ENCODE data around the gene CLCA2. TPM values are rescaled to one million over a fixed set of nuclear protein-coding genes. Genes with fewer than 3 reads are reported as not detected.

Gene CLCA2
- total and polyA plus RNA-seq, 2 experiments from 2014 or later = 0.34 TPM; not detected in 1

DNA sequence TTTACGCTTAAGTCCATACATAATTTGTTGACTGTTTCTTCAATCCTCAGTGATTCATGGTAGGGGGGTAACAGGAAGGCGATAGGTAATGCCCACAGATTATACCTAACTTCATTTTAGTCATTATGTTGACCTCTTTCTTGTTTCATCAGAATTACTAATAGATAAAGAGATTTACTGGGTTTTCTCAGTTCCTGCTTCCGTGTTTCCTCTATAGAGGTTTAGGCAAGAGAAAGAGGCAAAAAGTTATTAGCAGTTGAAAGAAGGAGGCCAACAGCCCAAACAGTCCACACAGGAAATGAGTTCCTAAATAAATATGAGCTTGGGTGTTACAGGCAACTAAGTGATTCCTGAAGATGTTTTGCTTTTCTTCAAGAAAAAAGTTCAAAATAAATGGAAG lies 26.9 kb downstream of the CLCA2 start:
- TF ChIP-seq EZH2 (IDR thresholded peaks at IDR 0.05; ENCODE audit: borderline replicate concordance) (no peak), EZH2phosphoT487 (IDR thresholded peaks at IDR 0.05; ENCODE audit: low read depth, severe bottlenecking, unreplicated experiment) (no peak)
- TF ChIP-seq, protein P1, sequence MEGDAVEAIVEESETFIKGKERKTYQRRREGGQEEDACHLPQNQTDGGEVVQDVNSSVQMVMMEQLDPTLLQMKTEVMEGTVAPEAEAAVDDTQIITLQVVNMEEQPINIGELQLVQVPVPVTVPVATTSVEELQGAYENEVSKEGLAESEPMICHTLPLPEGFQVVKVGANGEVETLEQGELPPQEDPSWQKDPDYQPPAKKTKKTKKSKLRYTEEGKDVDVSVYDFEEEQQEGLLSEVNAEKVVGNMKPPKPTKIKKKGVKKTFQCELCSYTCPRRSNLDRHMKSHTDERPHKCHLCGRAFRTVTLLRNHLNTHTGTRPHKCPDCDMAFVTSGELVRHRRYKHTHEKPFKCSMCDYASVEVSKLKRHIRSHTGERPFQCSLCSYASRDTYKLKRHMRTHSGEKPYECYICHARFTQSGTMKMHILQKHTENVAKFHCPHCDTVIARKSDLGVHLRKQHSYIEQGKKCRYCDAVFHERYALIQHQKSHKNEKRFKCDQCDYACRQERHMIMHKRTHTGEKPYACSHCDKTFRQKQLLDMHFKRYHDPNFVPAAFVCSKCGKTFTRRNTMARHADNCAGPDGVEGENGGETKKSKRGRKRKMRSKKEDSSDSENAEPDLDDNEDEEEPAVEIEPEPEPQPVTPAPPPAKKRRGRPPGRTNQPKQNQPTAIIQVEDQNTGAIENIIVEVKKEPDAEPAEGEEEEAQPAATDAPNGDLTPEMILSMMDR (IDR thresholded peaks at IDR 0.05; ENCODE audit: poor library complexity) = no peak
- 61% methylated on average over 3 of the region's 3 CpGs for WGBS (ENCODE audit: low lambda C conversion rate, missing lambda C conversion rate)
- H3K9me3 ChIP-seq (ENCODE audit: low read depth) = no peaks in the 10 kb centered on the region
- no peak overlapping the region for H3K27ac ChIP-seq
- H3K9me2 ChIP-seq (replicated peaks; ENCODE audit: insufficient read depth) = no peaks in the 10 kb centered on the region
- H3K27me3 ChIP-seq = no peaks in the 10 kb centered on the region
- no peak overlapping the region for H3K4me2 ChIP-seq
- no peaks in the 10 kb centered on the region for H3K4me1 ChIP-seq (ENCODE audit: insufficient read depth)
- H3K79me2 ChIP-seq = no peaks in the 10 kb centered on the region
- H3K4me3 ChIP-seq = no peak overlapping the region
- H4K20me1 ChIP-seq (ENCODE audit: insufficient read depth, poor library complexity, severe bottlenecking) = no peaks in the 10 kb centered on the region
- no peak for DNase-seq (ENCODE audit: low spot score)
- no peak overlapping the region for H2AFZ ChIP-seq
- H3K36me3 ChIP-seq (replicated peaks; ENCODE audit: insufficient read depth, low read depth) = no peaks in the 10 kb centered on the region

DNA sequence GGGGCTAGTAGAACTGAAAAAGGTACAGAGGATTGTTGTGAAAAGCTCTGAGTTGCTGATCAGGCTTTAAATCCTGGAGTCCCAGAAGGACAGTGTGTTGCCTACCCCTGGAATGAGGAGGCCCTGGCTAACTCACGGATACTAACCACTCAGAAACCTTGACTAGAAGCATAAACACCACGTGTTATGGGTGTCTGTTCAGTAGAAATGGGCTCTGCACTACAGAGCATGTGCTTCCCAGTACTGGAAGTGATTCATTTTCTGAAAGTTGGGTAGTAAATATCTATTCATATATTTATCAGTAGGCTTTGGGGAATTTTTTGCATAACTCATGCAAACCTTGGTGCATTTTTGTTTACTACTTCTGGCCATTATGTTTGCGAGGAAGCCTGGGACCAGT lies 29.7 kb downstream of the CLCA2 start:
- no peak for DNase-seq (ENCODE audit: low spot score)
- no peaks in the 10 kb centered on the region for H3K27me3 ChIP-seq
- H3K36me3 ChIP-seq (replicated peaks; ENCODE audit: insufficient read depth, low read depth) = no peaks in the 10 kb centered on the region
- no peaks in the 10 kb centered on the region for H3K79me2 ChIP-seq
- H3K27ac ChIP-seq = no peak overlapping the region
- no peaks in the 10 kb centered on the region for H3K9me2 ChIP-seq (replicated peaks; ENCODE audit: insufficient read depth)
- H3K4me2 ChIP-seq = no peak overlapping the region
- H2AFZ ChIP-seq = no peak overlapping the region
- H3K4me1 ChIP-seq (ENCODE audit: insufficient read depth) = no peaks in the 10 kb centered on the region
- no peaks in the 10 kb centered on the region for H3K9me3 ChIP-seq (ENCODE audit: low read depth)
- H4K20me1 ChIP-seq (ENCODE audit: insufficient read depth, poor library complexity, severe bottlenecking) = no peaks in the 10 kb centered on the region
- no peak overlapping the region for H3K4me3 ChIP-seq
- TF ChIP-seq EZH2phosphoT487 (IDR thresholded peaks at IDR 0.05; ENCODE audit: low read depth, severe bottlenecking, unreplicated experiment) (no peak), EZH2 (IDR thresholded peaks at IDR 0.05; ENCODE audit: borderline replicate concordance) (no peak)
- TF ChIP-seq, protein P1 (IDR thresholded peaks at IDR 0.05; ENCODE audit: poor library complexity) = no peak
- WGBS (ENCODE audit: low lambda C conversion rate, missing lambda C conversion rate) = 76% methylated on average over 3 of the region's 3 CpGs

DNA sequence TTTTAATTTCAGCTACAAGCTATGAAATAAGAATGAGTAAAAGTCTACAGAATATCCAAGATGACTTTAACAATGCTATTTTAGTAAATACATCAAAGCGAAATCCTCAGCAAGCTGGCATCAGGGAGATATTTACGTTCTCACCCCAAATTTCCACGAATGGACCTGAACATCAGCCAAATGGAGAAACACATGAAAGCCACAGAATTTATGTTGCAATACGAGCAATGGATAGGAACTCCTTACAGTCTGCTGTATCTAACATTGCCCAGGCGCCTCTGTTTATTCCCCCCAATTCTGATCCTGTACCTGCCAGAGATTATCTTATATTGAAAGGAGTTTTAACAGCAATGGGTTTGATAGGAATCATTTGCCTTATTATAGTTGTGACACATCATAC lies 31.1 kb downstream of the CLCA2 start:
- WGBS (ENCODE audit: low lambda C conversion rate, missing lambda C conversion rate) = 92% methylated on average over 5 of the region's 5 CpGs
- Histone ChIP-seq H3K79me2 (no peaks in the 10 kb centered on the region), H3K4me3 (no peak overlapping the region), H3K27ac (no peak overlapping the region), H4K20me1 (ENCODE audit: insufficient read depth, poor library complexity, severe bottlenecking) (no peaks in the 10 kb centered on the region), H3K4me1 (ENCODE audit: insufficient read depth) (no peaks in the 10 kb centered on the region), H3K9me2 (replicated peaks; ENCODE audit: insufficient read depth) (no peaks in the 10 kb centered on the region), H3K27me3 (no peaks in the 10 kb centered on the region), H3K4me2 (no peak overlapping the region), H2AFZ (no peak overlapping the region), H3K36me3 (replicated peaks; ENCODE audit: insufficient read depth, low read depth) (no peaks in the 10 kb centered on the region), H3K9me3 (ENCODE audit: low read depth) (no peaks in the 10 kb centered on the region)
- no peak for DNase-seq (ENCODE audit: low spot score)
- TF ChIP-seq, protein P1 (IDR thresholded peaks at IDR 0.05; ENCODE audit: poor library complexity) = no peak
- no peak for TF ChIP-seq EZH2 (IDR thresholded peaks at IDR 0.05; ENCODE audit: borderline replicate concordance)
- TF ChIP-seq EZH2phosphoT487 (IDR thresholded peaks at IDR 0.05; ENCODE audit: low read depth, severe bottlenecking, unreplicated experiment) = no peak

DNA sequence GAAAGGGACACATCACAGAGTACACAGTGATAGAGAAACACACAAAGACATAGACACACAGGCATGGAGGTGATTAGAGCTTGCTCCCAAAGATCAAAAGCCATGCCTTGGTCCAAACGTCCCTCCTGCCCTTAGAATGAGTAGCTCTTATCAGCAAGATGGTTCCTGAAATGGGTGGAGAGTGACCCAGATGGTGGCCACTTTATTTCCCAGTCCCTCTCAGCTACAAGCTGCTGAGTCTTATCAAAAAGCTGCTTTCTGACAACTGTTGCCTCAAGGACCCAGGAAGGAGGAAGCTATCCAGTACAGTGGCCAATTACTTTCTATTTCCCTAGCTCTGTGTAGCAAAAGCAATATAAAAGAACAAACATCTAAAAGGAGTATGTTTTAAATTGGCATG lies 37.0 kb downstream of the CLCA2 start:
- H3K79me2 ChIP-seq = no peaks in the 10 kb centered on the region

More for the DNA sequence above, 37.0 kb downstream of the CLCA2 start:
- no peaks in the 10 kb centered on the region for H4K20me1 ChIP-seq (ENCODE audit: insufficient read depth, poor library complexity, severe bottlenecking)
- no peaks in the 10 kb centered on the region for H3K36me3 ChIP-seq (replicated peaks; ENCODE audit: insufficient read depth, low read depth)
- no peak overlapping the region for H3K27ac ChIP-seq
- H2AFZ ChIP-seq = no peak overlapping the region
- DNase-seq (ENCODE audit: low spot score) = no peak
- no peaks in the 10 kb centered on the region for H3K4me1 ChIP-seq (ENCODE audit: insufficient read depth)
- H3K4me2 ChIP-seq = no peak overlapping the region
- TF ChIP-seq EZH2phosphoT487 (IDR thresholded peaks at IDR 0.05; ENCODE audit: low read depth, severe bottlenecking, unreplicated experiment) = no peak
- TF ChIP-seq EZH2 (IDR thresholded peaks at IDR 0.05; ENCODE audit: borderline replicate concordance) = no peak
- TF ChIP-seq, protein P1 (IDR thresholded peaks at IDR 0.05; ENCODE audit: poor library complexity) = no peak
- WGBS (ENCODE audit: low lambda C conversion rate, missing lambda C conversion rate) = 20% methylated on average over 1 of the region's 1 CpG
- no peaks in the 10 kb centered on the region for H3K27me3 ChIP-seq
- H3K9me3 ChIP-seq (ENCODE audit: low read depth) = no peaks in the 10 kb centered on the region
- no peaks in the 10 kb centered on the region for H3K9me2 ChIP-seq (replicated peaks; ENCODE audit: insufficient read depth)
- no peak overlapping the region for H3K4me3 ChIP-seq
